Left lung (tissue), 10 donors: ENCODE data around the gene PTPRD. TPM values are rescaled to one million over a fixed set of nuclear protein-coding genes. Genes with fewer than 3 reads are reported as not detected.

Experiments
- ATAC-seq: fragments of 200-7000 bp; cut with Tn5 transposase; one replicate; pipeline ENCODE4 v1.9.1; 2020; ENCODE audit warnings: moderate library complexity
- DNase-seq, 4 donors: peaks; one replicate each; pipeline ENCODE4 v3.0.0-alpha.2; 2013 to 2020
- H3K27ac ChIP-seq, 2 donors: fragments of 200-600 bp; sonication (generic) in 1 of 2; one replicate each; pipeline versions ENCODE4 v1.5.0 to v1.8.0; 2020 to 2021
- H3K27me3 ChIP-seq, 2 donors: fragments of 200-600 bp; sonication (generic) in 1 of 2; one replicate each; pipeline versions ENCODE4 v1.5.0 to v1.8.0; 2020 to 2021
- H3K36me3 ChIP-seq, 2 donors: fragments of 200-600 bp; sonication (generic) in 1 of 2; one replicate each; pipeline versions ENCODE4 v1.5.0 to v1.8.0; 2020 to 2021
- H3K4me1 ChIP-seq, 2 donors: fragments of 200-600 bp; one replicate each; pipeline ENCODE4 v1.8.0; 2021
- H3K4me3 ChIP-seq, 2 donors: fragments of 200-600 bp; sonication (generic) in 1 of 2; one replicate each; pipeline versions ENCODE4 v1.5.0 to v1.8.0; 2020 to 2021; ENCODE audit warnings: mild to moderate bottlenecking in 1 of 2
- H3K9me3 ChIP-seq, 2 donors: fragments of 200-600 bp; sonication (generic) in 1 of 2; one replicate each; pipeline versions ENCODE4 v1.5.0 to v1.8.0; 2020 to 2021
- CTCF ChIP-seq, 2 donors: fragments of 200-600 bp; sonication (generic) in 1 of 2; IDR thresholded peaks; one replicate each; pipeline versions ENCODE4 v1.5.0 to v1.8.0; 2021; ENCODE audit warnings: antibody characterized with exemption in 2 of 2
- intact Hi-C, 2 donors: fragments of 100-400 bp; cut with DNase I; formaldehyde crosslinking; loops; one replicate each; pipeline versions ENCODE4 v1.11.2 to v1.14.2; 2022
- polyA plus RNA-seq, 6 donors: library from polyadenylated mRNA; unstranded; fragments of 120-200 nt; gene quantifications; one replicate each; pipeline ENCODE4 v1.2.1, GENCODE V29; 2013; ENCODE audit not compliant: insufficient read length in 6 of 6
- total RNA-seq, 2 donors: library from RNA; stranded (reverse); fragmentation: NEBNext Ultra II Directional; extraction: Animal tissue kit (Norgen Biotek cat#: 25700); gene quantifications; one replicate each; pipeline ENCODE4 v1.2.1, GENCODE V29; 2021
- donor health status: DM: no; HTN: yes; CAD: no.
- donor health status: DM: no; HTN: no; CAD: no.

The PTPRD gene
- total and polyA plus RNA-seq, 8 donors: 24.2 to 167 (median 139) TPM

GRCh38 chr9:10007356-10007755 lies 605.4 kb downstream of the PTPRD start:
- no peak for TF ChIP-seq CTCF (IDR thresholded peaks at IDR 0.05)
- intact Hi-C loops: no loop called here
- Histone ChIP-seq H3K36me3 (no peaks in the 10 kb centered on the region), H3K27ac (no peak overlapping the region), H3K4me3 (no peak overlapping the region), H3K9me3 (no peaks in the 10 kb centered on the region), H3K27me3 (no peaks in the 10 kb centered on the region), H3K4me1 (no peaks in the 10 kb centered on the region)
- no peak for ATAC-seq
- DNase-seq: no peak

GRCh38 chr9:10005206-10005605 lies 607.6 kb downstream of the PTPRD start:
- no peak for TF ChIP-seq CTCF (IDR thresholded peaks at IDR 0.05)
- ATAC-seq (no peak), DNase-seq (peak in 2 of 4 donors; percentile 3 to 10)
- Histone ChIP-seq H3K27me3 (no peaks in the 10 kb centered on the region), H3K9me3 (no peaks in the 10 kb centered on the region), H3K36me3 (no peaks in the 10 kb centered on the region), H3K4me1 (no peaks in the 10 kb centered on the region), H3K4me3 (no peak overlapping the region), H3K27ac (no peak overlapping the region)
- intact Hi-C loops: no loop called here

- Histone ChIP-seq H3K27me3 (no peaks in the 10 kb centered on the region), H3K4me3 (no peak overlapping the region), H3K36me3 (no peaks in the 10 kb centered on the region), H3K27ac (no peak overlapping the region), H3K9me3 (no peaks in the 10 kb centered on the region), H3K4me1 (no peaks in the 10 kb centered on the region)
- ATAC-seq (no peak), DNase-seq (no peak)
- no peak for TF ChIP-seq CTCF (IDR thresholded peaks at IDR 0.05)
- intact Hi-C loops: no loop called here
These were observed 609.8 kb downstream of the PTPRD start for GRCh38 chr9:10003047-10003446.

- no peaks in the 10 kb centered on the region for H3K4me1 ChIP-seq
- H3K27me3 ChIP-seq: no peaks in the 10 kb centered on the region
- H3K9me3 ChIP-seq: no peaks in the 10 kb centered on the region
- H3K36me3 ChIP-seq: no peaks in the 10 kb centered on the region
- no peak overlapping the region for H3K27ac ChIP-seq
- TF ChIP-seq CTCF (IDR thresholded peaks at IDR 0.05): no peak
- ATAC-seq (no peak), DNase-seq (no peak)
- no peak overlapping the region for H3K4me3 ChIP-seq
- intact Hi-C loops: no loop called here
These were observed 612.1 kb downstream of the PTPRD start for GRCh38 chr9:10000669-10001068.

GRCh38 chr9:9998491-9999287 lies 614.1 kb downstream of the PTPRD start:
- Histone ChIP-seq H3K36me3 (no peaks in the 10 kb centered on the region), H3K27me3 (no peaks in the 10 kb centered on the region), H3K27ac (no peak overlapping the region), H3K4me3 (no peak overlapping the region), H3K9me3 (no peaks in the 10 kb centered on the region), H3K4me1 (no peaks in the 10 kb centered on the region)
- ATAC-seq (peak; percentile 82), DNase-seq (no peak)
- TF ChIP-seq CTCF (IDR thresholded peaks at IDR 0.05): no peak
- intact Hi-C loops: no loop called here
